ENCODE data around the gene PPP2R3B.
"Not testable (repeated sequence)": the region's sequence is repeated elsewhere in the genome, so short reads cannot be mapped to it uniquely, and the experiment has no call there.

Gene PPP2R3B

GRCh38 chrX:402857-403256 is 16.1 kb upstream of the PPP2R3B start:
- DNase-seq, result no peak

DNA sequence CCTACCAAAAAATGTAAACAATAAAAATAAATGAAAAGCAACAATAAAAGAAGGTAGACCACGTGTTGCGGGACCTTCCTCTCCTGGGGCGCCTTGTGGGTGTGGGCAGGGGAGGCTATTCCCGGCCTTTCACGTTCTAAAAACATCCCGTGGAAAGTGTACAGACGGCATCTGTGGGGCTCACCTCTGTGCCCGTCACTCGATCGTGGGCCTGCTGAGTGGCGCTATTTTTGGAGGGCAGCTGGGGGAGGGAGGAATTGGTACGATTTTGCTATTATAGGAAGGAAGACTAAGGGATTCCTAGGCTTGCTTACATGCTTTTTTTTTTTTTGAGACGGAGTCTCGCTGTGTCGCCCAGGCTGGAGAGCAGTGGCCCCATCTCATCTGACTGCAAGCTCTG is 13.6 kb upstream of the PPP2R3B start:
- DNase-seq, result no peak

GRCh38 chrX:397575-397974 is 10.9 kb upstream of the PPP2R3B start:
- no peak for DNase-seq

- no peak for DNase-seq
Observed at GRCh38 chrX:394830-395229, 8.1 kb upstream of the PPP2R3B start.

- DNase-seq, result no peak
Observed at GRCh38 chrX:392575-392846, 5.8 kb upstream of the PPP2R3B start.

DNA sequence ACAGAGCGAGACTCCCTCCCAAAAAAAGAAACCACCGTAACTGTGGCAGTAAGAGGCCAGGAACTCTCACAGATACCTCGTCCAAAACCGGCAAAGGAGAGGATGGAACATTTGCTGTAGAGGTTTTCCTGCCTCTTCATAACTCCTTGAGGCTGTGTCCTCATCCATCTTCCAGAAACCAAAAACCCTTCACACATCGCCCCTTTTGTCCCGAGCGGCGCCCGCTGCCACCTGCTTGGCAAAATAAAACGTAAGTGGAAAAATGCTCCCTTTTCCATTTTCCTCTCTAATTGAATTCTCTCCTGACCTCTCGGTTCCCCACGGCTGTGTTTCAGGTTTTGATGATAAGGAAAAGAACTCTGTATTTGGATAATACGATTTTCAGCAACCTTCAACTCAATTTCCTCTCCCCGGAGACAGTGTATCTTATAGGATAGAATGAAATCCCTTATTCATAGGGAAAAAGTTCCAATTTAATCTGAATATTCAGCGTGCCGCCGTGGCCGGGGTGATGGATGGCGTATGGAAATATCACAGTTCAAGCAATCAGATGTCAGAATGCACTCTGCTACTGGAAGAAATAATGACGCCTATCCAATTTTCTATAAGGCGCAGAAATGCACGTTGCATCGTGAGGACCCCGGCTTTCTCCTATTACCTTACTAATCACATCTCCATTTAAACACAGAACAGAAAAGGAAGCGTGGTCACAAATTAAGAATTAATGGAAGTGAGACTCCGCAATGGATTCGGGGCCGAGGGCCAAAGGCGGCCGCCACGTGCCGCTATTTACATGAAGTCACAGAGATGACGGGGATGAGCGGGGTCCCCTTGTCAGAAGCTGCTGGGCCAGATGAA is 5.2 kb upstream of the PPP2R3B start:
- DNase-seq, result no peak

GRCh38 chrX:390459-390858 is 3.8 kb upstream of the PPP2R3B start:
- DNase-seq, result no peak

GRCh38 chrX:389021-389441 is 2.3 kb upstream of the PPP2R3B start:
- no peak for DNase-seq

- DNase-seq, result no peak
Observed at GRCh38 chrX:387729-388128, 1.0 kb upstream of the PPP2R3B start.

DNA sequence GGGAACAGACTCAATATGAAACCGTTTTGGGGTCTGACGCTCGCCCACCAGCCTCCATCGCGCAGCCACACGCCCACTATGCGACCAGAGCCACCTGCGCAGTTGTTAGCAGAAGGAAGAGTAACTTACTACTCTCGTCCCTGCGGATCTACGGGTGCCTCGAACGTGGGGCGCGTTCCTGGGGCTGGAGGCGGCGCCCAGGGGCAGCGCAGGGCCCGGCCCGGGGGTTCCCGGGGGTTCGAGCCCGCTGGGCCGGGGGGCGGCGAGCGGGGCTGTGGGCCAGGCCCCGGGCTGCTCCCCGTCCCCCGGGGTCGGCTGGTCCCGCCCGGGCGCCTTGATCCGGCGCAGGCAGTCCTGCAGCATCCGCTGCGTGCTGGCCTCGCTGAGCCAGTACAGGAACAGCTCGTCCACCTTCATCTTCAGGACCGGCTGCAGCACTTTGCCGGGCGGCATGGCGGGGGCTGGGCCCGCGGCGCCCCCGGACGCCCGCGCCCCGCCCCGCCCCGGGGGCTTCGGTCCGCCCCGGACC is 404 bp downstream of the PPP2R3B start:
- no peak for DNase-seq

GRCh38 chrX:385736-386135 is 971 bp downstream of the PPP2R3B start:
- DNase-seq, result not testable (repeated sequence)

DNA sequence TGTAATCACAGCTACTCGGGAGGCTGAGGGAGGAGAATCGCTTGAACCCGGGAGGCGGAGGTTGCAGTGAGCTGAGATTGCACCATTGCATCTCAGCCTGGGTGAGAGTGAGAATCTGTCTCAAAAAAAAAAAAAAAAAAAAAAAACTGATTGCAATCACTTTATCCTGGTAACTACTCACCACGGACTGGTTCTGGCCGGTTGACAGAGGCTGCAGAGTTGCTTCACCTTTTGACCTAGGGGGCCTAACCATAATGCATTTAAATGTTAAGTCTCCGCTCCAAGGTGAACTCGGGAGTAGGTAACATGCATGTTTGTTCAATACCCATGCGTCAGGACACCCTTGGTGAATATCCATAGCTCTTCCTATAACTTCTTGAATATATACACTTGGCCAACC is 1.8 kb downstream of the PPP2R3B start:
- no peak for DNase-seq

GRCh38 chrX:378443-378842 is 8.3 kb downstream of the PPP2R3B start:
- DNase-seq, result no peak

GRCh38 chrX:376206-376605 is 10.5 kb downstream of the PPP2R3B start:
- DNase-seq, result not testable (repeated sequence)

DNA sequence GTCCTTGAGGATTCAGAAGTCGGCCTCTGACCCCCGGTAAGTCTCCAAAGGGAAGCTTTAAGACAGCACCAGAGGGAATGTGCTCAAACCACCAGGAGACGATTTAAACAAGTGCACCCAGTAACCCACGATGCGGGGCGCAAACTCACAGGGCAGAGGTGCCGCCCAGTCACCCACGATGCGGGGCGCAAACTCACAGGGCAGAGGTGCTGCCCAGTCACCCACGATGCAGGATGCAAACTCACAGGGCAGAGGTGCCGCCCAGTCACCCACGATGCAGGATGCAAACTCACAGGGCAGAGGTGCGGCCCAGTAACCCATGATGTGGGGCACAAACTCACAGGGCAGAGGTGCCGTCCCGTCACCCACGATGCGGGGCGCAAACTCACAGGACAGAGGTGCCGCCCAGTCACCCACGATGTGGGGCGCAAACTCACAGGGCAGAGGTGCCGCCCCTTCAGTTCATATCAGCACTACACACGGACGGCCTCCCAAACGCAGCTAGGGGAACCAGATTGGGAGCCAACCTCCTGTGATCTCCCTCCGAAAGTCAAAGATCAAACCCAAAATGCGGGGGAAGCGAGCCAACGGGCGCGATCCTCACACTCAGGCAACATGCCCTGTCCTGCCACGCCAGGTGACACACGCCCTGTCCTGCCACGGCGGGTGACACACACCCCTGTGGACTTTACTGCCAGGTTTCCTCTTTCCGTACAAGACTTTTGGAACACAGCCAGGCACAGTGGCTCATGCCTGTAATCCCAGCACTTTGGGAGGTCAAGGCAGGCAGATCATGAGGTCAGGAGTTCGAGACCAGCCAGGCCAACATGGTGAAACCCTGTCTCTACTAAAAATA is 11.3 kb downstream of the PPP2R3B start:
- no peak for DNase-seq

DNA sequence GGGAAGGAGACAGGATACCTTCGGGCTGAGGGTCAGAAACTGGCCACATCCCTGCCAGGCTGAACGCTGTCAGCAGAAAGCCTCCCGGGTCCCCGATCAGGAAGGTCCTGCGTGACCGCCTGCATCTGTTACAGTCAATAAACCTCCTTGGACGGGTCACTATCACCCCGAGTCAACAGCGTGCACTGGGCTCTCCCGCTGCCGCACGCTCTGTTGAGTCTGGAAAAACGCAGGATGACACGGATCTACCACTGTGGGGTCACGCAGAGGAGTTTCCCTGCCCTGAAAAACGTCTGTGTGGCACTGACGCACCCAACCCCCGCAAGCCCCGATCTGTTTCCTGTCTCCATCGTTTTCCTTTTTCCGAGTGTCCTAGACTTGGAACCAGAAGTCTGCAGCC is 12.1 kb downstream of the PPP2R3B start:
- DNase-seq, result no peak

- DNase-seq, result no peak
Observed at GRCh38 chrX:373641-374471, 12.9 kb downstream of the PPP2R3B start.

DNA sequence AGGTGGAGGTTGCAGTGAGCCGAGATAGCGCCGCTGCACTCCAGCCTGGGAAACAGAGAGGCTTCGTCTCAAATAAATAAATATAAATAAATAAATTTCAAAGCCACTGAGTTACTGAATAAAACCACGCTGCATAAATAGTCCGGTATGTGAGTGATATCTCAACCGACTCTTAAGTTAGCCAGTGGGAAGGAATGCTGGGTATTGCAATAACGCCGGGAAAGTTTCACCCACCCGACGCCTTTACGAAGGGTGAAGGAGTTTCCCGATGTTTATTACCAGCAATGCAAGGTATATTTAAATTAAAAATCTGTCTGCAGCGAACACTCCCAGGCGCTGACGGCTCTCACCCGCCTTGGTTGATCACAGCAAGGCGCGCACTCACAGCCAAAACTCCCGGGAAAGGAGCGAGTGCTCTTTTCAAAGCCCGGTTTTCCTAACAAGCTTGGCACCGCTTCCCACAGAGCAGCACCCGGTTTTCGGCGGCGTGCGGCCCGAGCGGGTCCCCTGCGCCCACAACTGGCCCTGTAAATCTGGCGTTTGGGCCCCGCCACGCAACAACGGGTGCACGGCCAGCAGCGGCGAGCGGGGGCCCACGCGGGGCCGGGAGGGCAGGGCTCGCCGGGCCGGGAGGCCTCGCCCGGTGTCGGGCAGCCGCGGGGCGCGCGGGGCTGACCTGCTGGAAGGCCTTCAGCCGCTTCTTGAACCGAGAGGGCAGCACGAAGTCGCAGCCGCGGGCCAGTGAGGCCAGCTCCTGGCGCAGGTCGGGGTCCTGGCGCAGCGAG is 13.7 kb downstream of the PPP2R3B start:
- DNase-seq, result no peak

DNA sequence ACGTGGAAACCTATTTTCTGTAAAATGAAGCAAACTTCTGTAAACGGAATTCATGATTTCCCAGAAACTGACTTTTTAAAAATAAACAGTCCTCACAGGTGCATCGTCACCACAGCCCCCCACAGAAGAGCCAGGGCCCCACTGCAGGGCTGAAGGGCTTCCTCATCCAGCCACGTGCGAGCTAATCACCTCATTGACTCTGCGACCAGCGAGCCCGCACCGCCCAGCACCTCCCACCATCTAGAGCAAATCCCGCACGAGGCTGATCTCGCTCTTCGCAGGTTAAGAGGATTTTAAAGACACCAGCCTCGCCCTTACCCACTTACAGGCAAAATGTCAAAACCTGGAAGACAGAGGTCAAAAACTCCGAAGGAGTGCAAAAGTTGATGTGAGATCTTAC is 14.8 kb downstream of the PPP2R3B start:
- no peak for DNase-seq

GRCh38 chrX:370963-371745 is 15.6 kb downstream of the PPP2R3B start:
- no peak for DNase-seq

- no peak for DNase-seq
Observed at GRCh38 chrX:370244-370962, 16.3 kb downstream of the PPP2R3B start.

Data from NCI-H146 (cell line).